OCI-LY3 (cell line): ENCODE measurements around the gene RBM19.

ENCODE experiments used
- H2AFZ ChIP-seq: fragments of 200-600, 300-600 bp; shearing (Covaris generic); 2 replicates; pipeline ENCODE4 v1.6.0; 2014; ENCODE audit warnings: antibody characterized with exemption, low read depth, low read length
- H3K27ac ChIP-seq: fragments of 200-600, 300-600 bp; sonication (generic); 2 replicates; pipeline ENCODE4 v1.5.1; 2014; ENCODE audit warnings: mild to moderate bottlenecking, low read length, moderate library complexity, mixed read lengths
- H3K27me3 ChIP-seq: fragments of 200-600, 300-600 bp; sonication (generic); 2 replicates; pipeline ENCODE4 v1.6.1; 2014; ENCODE audit warnings: low read depth, low read length, mixed read lengths
- H3K36me3 ChIP-seq: fragments of 200-600, 300-600 bp; sonication (generic); replicated peaks from 2 replicates; pipeline ENCODE3; 2014; ENCODE audit warnings: low read depth, low read length, mixed read lengths
- H3K4me1 ChIP-seq: fragments of 300-600, 200-600 bp; sonication (generic); 2 replicates; pipeline ENCODE4 v1.6.1; 2014; ENCODE audit warnings: low read length, mixed read lengths
- H3K4me2 ChIP-seq: fragments of 200-600, 300-600 bp; sonication (generic); 2 replicates; pipeline ENCODE4 v1.6.1; 2014; ENCODE audit warnings: low read length, mixed read lengths
- H3K4me3 ChIP-seq: fragments of 300-600, 200-600 bp; sonication (generic); 2 replicates; pipeline ENCODE4 v1.5.1; 2014; ENCODE audit warnings: antibody characterized with exemption, mild to moderate bottlenecking, low read length, moderate library complexity
- H3K79me2 ChIP-seq: fragments of 300-600, 200-600 bp; shearing (Covaris generic); 2 replicates; pipeline ENCODE4 v1.6.1; 2014; ENCODE audit warnings: mild to moderate bottlenecking, low read length, mixed read lengths
- H3K9ac ChIP-seq: fragments of 300-600, 200-600 bp; shearing (Covaris generic); 2 replicates; pipeline ENCODE4 v1.6.0; 2014; ENCODE audit warnings: mild to moderate bottlenecking, low read length, moderate library complexity
- H3K9me3 ChIP-seq: fragments of 200-600, 300-600 bp; shearing (Covaris generic); 2 replicates; pipeline ENCODE4 v1.6.1; 2014; ENCODE audit warnings: low read length, mixed read lengths; ENCODE audit not compliant: insufficient read depth
- H4K20me1 ChIP-seq: fragments of 200-600, 300-600 bp; sonication (generic); 2 replicates; pipeline ENCODE4 v1.6.1; 2016; ENCODE audit warnings: low read length, mixed read lengths; ENCODE audit not compliant: insufficient read depth
- CTCF ChIP-seq: fragments of 200-600, 300-600 bp; sonication (generic); IDR thresholded peaks from 2 replicates; pipeline ENCODE4 v1.5.1; 2014; ENCODE audit warnings: antibody characterized with exemption, low read length, low read depth
- EZH2phosphoT487 ChIP-seq: fragments of 200-600 bp; shearing (Covaris generic); IDR thresholded peaks from 2 replicates; pipeline ENCODE4 v1.6.1; 2018; ENCODE audit warnings: antibody characterized with exemption, mixed run types, low read depth

Gene RBM19

DNA sequence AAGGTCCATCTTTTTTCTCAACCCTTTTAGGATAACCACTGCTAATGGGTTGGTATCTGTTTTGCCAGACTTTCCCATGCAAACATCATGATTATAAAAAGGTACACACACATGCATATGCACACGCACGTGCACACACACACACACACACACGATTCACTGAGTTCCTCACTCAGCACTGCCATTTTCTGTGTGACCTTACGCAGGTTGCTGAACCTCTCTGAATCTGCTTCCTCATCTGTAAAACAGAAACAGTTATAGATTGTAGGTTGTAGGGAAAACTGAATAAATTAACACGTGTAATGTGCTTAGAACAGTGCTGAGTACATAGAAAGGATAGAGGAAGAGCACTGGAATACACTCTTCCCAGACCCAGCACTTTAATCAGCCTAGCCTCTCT lies 182.3 kb downstream of the RBM19 start:
- Histone ChIP-seq H3K79me2 (no peaks in the 10 kb centered on the region), H3K27ac (no peak overlapping the region), H3K9ac (no peak overlapping the region), H3K4me3 (no peak overlapping the region), H3K4me2 (no peak overlapping the region), H2AFZ (no peak overlapping the region), H4K20me1 (no peaks in the 10 kb centered on the region), H3K9me3 (no peaks in the 10 kb centered on the region), H3K36me3 (no peaks in the 10 kb centered on the region), H3K4me1 (no peaks in the 10 kb centered on the region), H3K27me3 (peaks cover 17% of the 10 kb centered on the region)
- TF ChIP-seq CTCF, result no peak
- no peak for TF ChIP-seq EZH2phosphoT487

- no peaks in the 10 kb centered on the region for H3K4me1 ChIP-seq
- H3K4me2 ChIP-seq, result no peak overlapping the region
- H3K4me3 ChIP-seq, result no peak overlapping the region
- H3K36me3 ChIP-seq, result no peaks in the 10 kb centered on the region
- TF ChIP-seq CTCF (no peak), EZH2phosphoT487 (no peak)
- H3K27ac ChIP-seq, result no peak overlapping the region
- H4K20me1 ChIP-seq, result no peaks in the 10 kb centered on the region
- no peak overlapping the region for H3K9ac ChIP-seq
- H2AFZ ChIP-seq, result no peak overlapping the region
- H3K27me3 ChIP-seq, result peaks cover 17% of the 10 kb centered on the region
- no peaks in the 10 kb centered on the region for H3K79me2 ChIP-seq
- H3K9me3 ChIP-seq, result no peaks in the 10 kb centered on the region
Measured at GRCh38 chr12:113782873-113783272, 183.3 kb downstream of the RBM19 start.

GRCh38 chr12:113781415-113782198 lies 184.5 kb downstream of the RBM19 start:
- H2AFZ ChIP-seq, result no peak overlapping the region
- no peaks in the 10 kb centered on the region for H3K4me1 ChIP-seq
- H3K9ac ChIP-seq, result no peak overlapping the region
- H3K4me2 ChIP-seq, result no peak overlapping the region
- H3K9me3 ChIP-seq, result no peaks in the 10 kb centered on the region
- H3K4me3 ChIP-seq, result no peak overlapping the region
- no peaks in the 10 kb centered on the region for H4K20me1 ChIP-seq
- no peaks in the 10 kb centered on the region for H3K36me3 ChIP-seq
- H3K27ac ChIP-seq, result no peak overlapping the region
- TF ChIP-seq CTCF, result no peak
- TF ChIP-seq EZH2phosphoT487, result no peak
- peaks cover 10% of the 10 kb centered on the region; the same call in 1 of the 2 replicates for H3K27me3 ChIP-seq
- H3K79me2 ChIP-seq, result no peaks in the 10 kb centered on the region

DNA sequence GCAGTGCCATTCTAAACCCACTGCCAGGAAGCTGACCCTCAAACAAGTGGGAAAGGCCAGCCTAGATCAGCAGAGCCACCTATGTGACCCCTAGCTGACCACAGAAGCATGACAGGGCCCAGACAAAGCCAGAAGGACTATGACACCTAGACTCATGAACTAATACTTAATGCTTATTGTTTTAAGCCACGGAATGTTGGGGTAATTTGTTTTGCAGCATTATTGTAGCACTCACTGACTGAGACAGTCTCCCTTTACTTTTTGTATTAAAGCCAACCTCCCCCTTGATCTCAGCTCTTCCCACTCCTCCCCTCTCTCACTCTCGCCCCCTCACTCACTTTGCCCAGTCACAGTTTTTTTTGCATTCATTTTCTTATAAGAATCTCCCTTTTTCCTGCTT lies 186.4 kb downstream of the RBM19 start:
- H3K27ac ChIP-seq, result no peak overlapping the region
- H3K79me2 ChIP-seq, result no peaks in the 10 kb centered on the region
- peaks cover 3% of the 10 kb centered on the region; the same call in 1 of the 2 replicates for H3K27me3 ChIP-seq
- no peaks in the 10 kb centered on the region for H3K36me3 ChIP-seq
- TF ChIP-seq CTCF (no peak), EZH2phosphoT487 (no peak)
- no peaks in the 10 kb centered on the region for H3K4me1 ChIP-seq
- no peaks in the 10 kb centered on the region for H4K20me1 ChIP-seq
- no peak overlapping the region for H3K9ac ChIP-seq
- H3K4me3 ChIP-seq, result no peak overlapping the region
- no peak overlapping the region for H3K4me2 ChIP-seq
- H2AFZ ChIP-seq, result no peak overlapping the region
- no peaks in the 10 kb centered on the region for H3K9me3 ChIP-seq
